Naive thymus-derived CD4-positive, alpha-beta T cell (primary cell): ENCODE data around the gene TMEM45A. TPM values are rescaled to one million over a fixed set of nuclear protein-coding genes. Genes with fewer than 3 reads are reported as not detected.
"Not testable (repeated sequence)": the region's sequence is repeated elsewhere in the genome, so short reads cannot be mapped to it uniquely, and the experiment has no call there.

Experiments used
- ATAC-seq: fragments of 150-1000 bp; cut with Tn5 transposase; 2 replicates; pipeline ENCODE4 v1.10.0; 2021; ENCODE audit warnings: mild to moderate bottlenecking, moderate library complexity
- CTCF ChIA-PET: fragments of 350-600 bp; sonication (Branson Sonifier 250); formaldehyde crosslinking; loops from one replicate; lab custom pipeline; 2021; ENCODE audit warnings: antibody characterized with exemption; lab: Charles Lee
- POLR2A ChIA-PET: fragments of 350-600 bp; sonication (Branson Sonifier 250); formaldehyde crosslinking; loops from one replicate; lab custom pipeline; 2021; ENCODE audit warnings: antibody characterized with exemption, inconsistent platforms; lab: Charles Lee
- DNase-seq, 9 donors: peaks; one replicate each; pipeline versions ENCODE4 v3.0.0 to v3.0.0-alpha.2; 2020 to 2022; ENCODE audit warnings: mixed read lengths in 1 of 9
- H3K27ac ChIP-seq: one replicate; pipeline ENCODE4 v1.7.0; 2013; ENCODE audit warnings: mild to moderate bottlenecking, low read depth, low read length, moderate library complexity
- H3K27me3 ChIP-seq, 2 donors: one replicate each; pipeline ENCODE4 v1.7.0; 2013; ENCODE audit warnings: low read length in 2 of 2, mild to moderate bottlenecking in 2 of 2, moderate library complexity in 2 of 2; ENCODE audit not compliant: control insufficient read depth in 2 of 2, insufficient read depth in 2 of 2
- H3K36me3 ChIP-seq, 3 experiments: 1 replicate in 2 of 3; 2 replicates in 1 of 3; pipeline ENCODE4 v1.7.0; 2013; ENCODE audit warnings: low read length in 3 of 3, mild to moderate bottlenecking in 3 of 3, moderate library complexity in 1 of 3; ENCODE audit not compliant: insufficient read depth in 3 of 3, control insufficient read depth in 2 of 3
- H3K4me1 ChIP-seq, 2 donors: one replicate each; pipeline ENCODE4 v1.7.0; 2013; ENCODE audit warnings: low read length in 2 of 2, mild to moderate bottlenecking in 2 of 2, moderate library complexity in 1 of 2; ENCODE audit not compliant: control insufficient read depth in 2 of 2, insufficient read depth in 2 of 2
- H3K4me3 ChIP-seq: 2 replicates; pipeline ENCODE4 v1.7.0; 2013; ENCODE audit warnings: mild to moderate bottlenecking, low read length
- H3K9me3 ChIP-seq, 3 experiments: 1 replicate in 2 of 3; 2 replicates in 1 of 3; pipeline ENCODE4 v1.7.0; 2013; ENCODE audit warnings: low read length in 3 of 3; ENCODE audit not compliant: control insufficient read depth in 2 of 3
- H3K27ac Mint-ChIP-seq, 9 donors: one replicate each; pipeline ENCODE4 v1.8.0; 2020 to 2022; ENCODE audit warnings: mixed read lengths in 9 of 9, mild to moderate bottlenecking in 8 of 9, moderate library complexity in 5 of 9, inconsistent platforms in 2 of 9
- H3K27me3 Mint-ChIP-seq, 5 donors: one replicate each; pipeline ENCODE4 v1.8.0; 2021 to 2022; ENCODE audit warnings: mixed read lengths in 5 of 5, mild to moderate bottlenecking in 1 of 5
- H3K36me3 Mint-ChIP-seq, 5 donors: one replicate each; pipeline ENCODE4 v1.8.0; 2020 to 2022; ENCODE audit warnings: mixed read lengths in 5 of 5, mild to moderate bottlenecking in 3 of 5, inconsistent platforms in 1 of 5
- H3K4me1 Mint-ChIP-seq, 7 donors: one replicate each; pipeline ENCODE4 v1.8.0; 2020 to 2022; ENCODE audit warnings: mixed read lengths in 7 of 7, mild to moderate bottlenecking in 3 of 7, inconsistent platforms in 1 of 7
- H3K4me3 Mint-ChIP-seq, 10 donors: one replicate each; pipeline ENCODE4 v1.8.0; 2020 to 2022; ENCODE audit warnings: mild to moderate bottlenecking in 10 of 10, mixed read lengths in 10 of 10, moderate library complexity in 6 of 10, inconsistent platforms in 2 of 10
- H3K9me3 Mint-ChIP-seq, 11 donors: one replicate each; pipeline ENCODE4 v1.8.0; 2020 to 2022; ENCODE audit warnings: mixed read lengths in 11 of 11, mild to moderate bottlenecking in 4 of 11, inconsistent platforms in 1 of 11, moderate library complexity in 1 of 11
- intact Hi-C, 2 donors: fragments of 100-400 bp; cut with micrococcal nuclease; formaldehyde crosslinking; loops; one replicate each; pipeline ENCODE4 v1.15.1; 2023
- polyA plus RNA-seq, 2 donors: library from polyadenylated mRNA; unstranded; fragments of 300-500 nt; fragmentation: Illumina TruSeq; gene quantifications; one replicate each; pipeline ENCODE4 v1.2.3, GENCODE V29; 2021
- total RNA-seq, 6 experiments: library from RNA in 5 of 6; stranded (reverse) in 5 of 6; gene quantifications; 1 replicate in 5 of 6; 2 replicates in 1 of 6; pipeline ENCODE4 v1.2.3 and lab custom pipeline; 2021 to 2026

The TMEM45A gene
- total and polyA plus RNA-seq, 7 experiments from 2014 or later, result 0.11 to 0.44 (median 0.21) TPM; not detected in 2

- H3K27me3 Mint-ChIP-seq, result peaks cover 0 to 4% (median 0%) of the 10 kb centered on the region in 5 donors
- H3K9me3 Mint-ChIP-seq, result no peaks in the 10 kb centered on the region
- no peaks in the 10 kb centered on the region for H3K4me1 Mint-ChIP-seq
- intact Hi-C loops, result no loop called here
- H3K27ac Mint-ChIP-seq, result no peak overlapping the region
- H3K27me3 ChIP-seq, result no peaks in the 10 kb centered on the region
- no peaks in the 10 kb centered on the region for H3K36me3 Mint-ChIP-seq
- CTCF ChIA-PET, result no interaction called here
- no peak overlapping the region for H3K27ac ChIP-seq
- no peak overlapping the region for H3K4me3 Mint-ChIP-seq
- no peaks in the 10 kb centered on the region for H3K9me3 ChIP-seq
- H3K4me3 ChIP-seq, result no peak overlapping the region
- no peaks in the 10 kb centered on the region for H3K36me3 ChIP-seq
- no peaks in the 10 kb centered on the region for H3K4me1 ChIP-seq
- POLR2A ChIA-PET, result no interaction called here
- ATAC-seq, result no peak
- no peak for DNase-seq
Measured at GRCh38 chr3:100535610-100535943, 43.2 kb downstream of the TMEM45A start.

- Mint-ChIP-seq H3K36me3 (no peaks in the 10 kb centered on the region), H3K27me3 (peaks cover 0 to 4% (median 0%) of the 10 kb centered on the region in 5 donors), H3K9me3 (peaks cover 0 to under 1% (median 0%) of the 10 kb centered on the region in 11 donors), H3K4me3 (no peak overlapping the region), H3K27ac (no peak overlapping the region), H3K4me1 (no peaks in the 10 kb centered on the region)
- H3K27ac ChIP-seq, result no peak overlapping the region
- ChIA-PET CTCF (no interaction called here), POLR2A (no interaction called here)
- intact Hi-C loops, result no loop called here
- DNase-seq (no peak), ATAC-seq (no peak)
- H3K4me1 ChIP-seq, result no peaks in the 10 kb centered on the region
- H3K27me3 ChIP-seq, result no peaks in the 10 kb centered on the region
- no peaks in the 10 kb centered on the region for H3K36me3 ChIP-seq
- H3K9me3 ChIP-seq, result no peaks in the 10 kb centered on the region
- H3K4me3 ChIP-seq, result no peak overlapping the region
Measured at GRCh38 chr3:100536093-100536492, 43.7 kb downstream of the TMEM45A start.

GRCh38 chr3:100537646-100538338 is 45.4 kb downstream of the TMEM45A start:
- no peaks in the 10 kb centered on the region for H3K4me1 Mint-ChIP-seq

GRCh38 chr3:100538339-100538706 is 45.9 kb downstream of the TMEM45A start:
- Histone ChIP-seq H3K9me3 (no peaks in the 10 kb centered on the region), H3K36me3 (no peaks in the 10 kb centered on the region), H3K4me3 (no peak overlapping the region), H3K27me3 (no peaks in the 10 kb centered on the region), H3K4me1 (no peaks in the 10 kb centered on the region), H3K27ac (no peak overlapping the region)
- POLR2A ChIA-PET, result no interaction called here
- H3K27ac Mint-ChIP-seq, result no peak overlapping the region
- intact Hi-C loops, result no loop called here
- ATAC-seq, result no peak
- H3K4me3 Mint-ChIP-seq, result no peak overlapping the region
- no peaks in the 10 kb centered on the region for H3K4me1 Mint-ChIP-seq
- no peak for DNase-seq
- H3K9me3 Mint-ChIP-seq, result peaks cover 0 to 6% (median 0%) of the 10 kb centered on the region in 11 donors
- CTCF ChIA-PET, result no interaction called here
- no peaks in the 10 kb centered on the region for H3K36me3 Mint-ChIP-seq
- H3K27me3 Mint-ChIP-seq, result peaks cover 0 to 12% (median 6%) of the 10 kb centered on the region in 5 donors

More at GRCh38 chr3:100537646-100538338, 45.4 kb downstream of the TMEM45A start:
- H3K9me3 ChIP-seq, result no peaks in the 10 kb centered on the region
- Mint-ChIP-seq H3K36me3 (no peaks in the 10 kb centered on the region), H3K27ac (no peak overlapping the region), H3K27me3 (peaks cover 0 to 12% (median 6%) of the 10 kb centered on the region in 5 donors), H3K9me3 (peaks cover 0 to 6% (median 0%) of the 10 kb centered on the region in 11 donors), H3K4me3 (no peak overlapping the region)
- ChIA-PET CTCF (no interaction called here), POLR2A (no interaction called here)
- no peak overlapping the region for H3K4me3 ChIP-seq
- H3K27ac ChIP-seq, result no peak overlapping the region
- no peaks in the 10 kb centered on the region for H3K36me3 ChIP-seq
- intact Hi-C loops, result no loop called here
- H3K4me1 ChIP-seq, result no peaks in the 10 kb centered on the region
- ATAC-seq (no peak), DNase-seq (no peak)
- no peaks in the 10 kb centered on the region for H3K27me3 ChIP-seq

DNA sequence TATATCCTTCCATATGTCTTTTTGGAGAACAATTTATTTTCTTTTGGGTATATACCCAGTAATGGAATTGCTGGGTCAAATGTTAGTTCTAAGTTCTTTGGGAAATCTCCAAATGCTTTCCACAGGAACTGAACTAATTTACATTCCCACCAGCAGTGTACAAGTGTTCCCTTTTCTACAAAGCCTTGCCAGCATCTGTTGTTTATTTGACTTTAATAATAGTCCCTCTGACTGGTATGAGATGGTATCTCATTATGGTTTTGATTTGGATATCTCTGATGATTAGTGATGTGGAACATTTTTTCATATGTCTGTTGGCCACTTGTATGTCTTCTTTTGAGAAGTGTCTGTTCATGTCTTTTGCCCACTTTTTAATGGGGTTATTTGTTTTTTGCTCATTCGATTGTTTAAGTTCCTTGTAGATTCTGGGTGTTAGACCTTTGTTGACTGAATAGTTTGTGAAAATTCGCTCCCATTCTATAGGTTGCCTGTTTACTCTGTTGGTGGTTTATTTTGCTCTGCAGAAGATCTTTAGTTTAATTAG is 48.4 kb downstream of the TMEM45A start:
- ChIA-PET CTCF (no interaction called here), POLR2A (no interaction called here)
- H3K9me3 Mint-ChIP-seq, result peaks cover 0 to 6% (median 0%) of the 10 kb centered on the region in 11 donors
- Histone ChIP-seq H3K27me3 (no peaks in the 10 kb centered on the region), H3K27ac (no peak overlapping the region), H3K36me3 (no peaks in the 10 kb centered on the region), H3K9me3 (no peaks in the 10 kb centered on the region), H3K4me1 (no peaks in the 10 kb centered on the region), H3K4me3 (no peak overlapping the region)
- H3K4me1 Mint-ChIP-seq, result no peaks in the 10 kb centered on the region
- H3K36me3 Mint-ChIP-seq, result no peaks in the 10 kb centered on the region
- H3K4me3 Mint-ChIP-seq, result no peak overlapping the region
- ATAC-seq (no peak), DNase-seq (no peak)
- intact Hi-C loops, result no loop called here
- H3K27ac Mint-ChIP-seq, result no peak overlapping the region
- peaks cover 4 to 26% (median 7%) of the 10 kb centered on the region in 5 donors for H3K27me3 Mint-ChIP-seq

DNA sequence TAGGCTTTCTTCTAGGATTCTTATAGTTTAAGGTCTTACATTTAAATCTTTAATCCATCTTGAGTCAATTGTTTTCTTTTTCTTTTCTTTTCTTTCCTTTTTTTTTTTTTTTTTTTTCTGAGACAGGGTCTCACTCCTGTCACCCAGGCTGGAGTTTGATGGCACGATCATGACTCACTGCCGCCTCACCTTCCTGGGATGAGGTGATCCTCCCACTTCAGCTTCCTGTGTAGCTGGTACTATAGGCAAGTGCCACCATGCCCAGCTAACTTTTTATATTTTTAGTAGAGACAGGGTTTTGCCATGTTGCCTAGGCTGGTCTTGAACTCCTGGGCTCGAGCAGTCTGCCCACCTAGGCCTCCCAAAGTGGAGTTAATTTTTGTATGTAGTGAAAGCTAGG is 49.0 kb downstream of the TMEM45A start:
- POLR2A ChIA-PET, H3K27ac Mint-ChIP-seq, H3K4me1 ChIP-seq, intact Hi-C loops, H3K4me3 ChIP-seq, H3K36me3 ChIP-seq, H3K4me1 Mint-ChIP-seq, H3K4me3 Mint-ChIP-seq, DNase-seq, H3K9me3 ChIP-seq, H3K36me3 Mint-ChIP-seq, H3K9me3 Mint-ChIP-seq, H3K27ac ChIP-seq, ATAC-seq, CTCF ChIA-PET, H3K27me3 ChIP-seq: not testable (repeated sequence)
- peaks cover 4 to 32% (median 13%) of the 10 kb centered on the region in 5 donors for H3K27me3 Mint-ChIP-seq

DNA sequence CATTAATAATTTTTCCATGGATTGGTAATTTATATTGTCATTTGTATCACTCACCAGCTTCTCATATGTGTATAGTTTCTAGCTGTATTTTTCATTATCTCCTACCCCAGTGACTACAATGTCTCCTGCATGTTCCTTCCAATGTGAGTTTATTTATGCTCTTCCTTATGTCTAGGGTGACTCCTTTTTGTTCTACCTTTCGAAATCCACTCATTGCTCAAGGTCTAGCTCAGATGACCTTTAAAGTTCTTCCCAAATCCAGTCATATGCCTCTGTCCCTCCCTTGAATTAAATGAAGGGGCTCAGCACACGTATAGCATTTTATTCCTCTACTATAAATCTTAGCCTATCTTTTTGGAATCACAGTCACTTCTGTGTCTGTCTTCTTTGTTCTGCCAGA is 53.0 kb downstream of the TMEM45A start:
- no peaks in the 10 kb centered on the region for H3K4me1 Mint-ChIP-seq
- H3K27ac Mint-ChIP-seq, result no peak overlapping the region
- H3K4me3 ChIP-seq, result no peak overlapping the region
- peaks cover 17 to 39% (median 18%) of the 10 kb centered on the region in 5 donors for H3K27me3 Mint-ChIP-seq
- peaks cover 0 to 6% (median 1%) of the 10 kb centered on the region in 11 donors for H3K9me3 Mint-ChIP-seq
- no peaks in the 10 kb centered on the region for H3K9me3 ChIP-seq
- H3K36me3 Mint-ChIP-seq, result no peaks in the 10 kb centered on the region
- no peaks in the 10 kb centered on the region for H3K36me3 ChIP-seq
- CTCF ChIA-PET, result no interaction called here
- intact Hi-C loops, result no loop called here
- H3K4me3 Mint-ChIP-seq, result no peak overlapping the region
- DNase-seq, result no peak
- POLR2A ChIA-PET, result no interaction called here
- ATAC-seq, result no peak
- H3K27ac ChIP-seq, result no peak overlapping the region
- H3K4me1 ChIP-seq, result no peaks in the 10 kb centered on the region
- H3K27me3 ChIP-seq, result no peaks in the 10 kb centered on the region
